IPS DF 6.9 (cell line): ENCODE measurements around the gene NCAPD3.
A peak's percentile ranks its signal among the peaks of the same experiment; 100 is the strongest.
"Not testable (repeated sequence)": the region's sequence is repeated elsewhere in the genome, so short reads cannot be mapped to it uniquely, and the experiment has no call there.

ENCODE experiments used
- DNase-seq: peaks from one replicate; pipeline ENCODE4 v3.0.0-alpha.2; 2013; ENCODE audit warnings: low read depth, low spot score
- H3K27ac ChIP-seq: one replicate; pipeline ENCODE4 v1.5.1; 2013; ENCODE audit warnings: low read length, control low read depth
- H3K27me3 ChIP-seq: 2 replicates; pipeline ENCODE4 v1.6.1; 2013; ENCODE audit warnings: mild to moderate bottlenecking, low read length; ENCODE audit not compliant: control insufficient read depth, insufficient read depth
- H3K36me3 ChIP-seq: 2 replicates; pipeline ENCODE4 v1.6.1; 2013; ENCODE audit warnings: low read length; ENCODE audit not compliant: control insufficient read depth, insufficient read depth
- H3K4me1 ChIP-seq: 2 replicates; pipeline ENCODE4 v1.6.1; 2013; ENCODE audit warnings: low read length; ENCODE audit not compliant: control insufficient read depth, insufficient read depth
- H3K4me3 ChIP-seq: 2 replicates; pipeline ENCODE4 v1.5.1; 2013; ENCODE audit warnings: mild to moderate bottlenecking, low read length
- H3K9me3 ChIP-seq: 2 replicates; pipeline ENCODE4 v1.6.1; 2013; ENCODE audit warnings: low read length, inconsistent platforms; ENCODE audit not compliant: control insufficient read depth, insufficient read depth
- WGBS: extraction: QIAGEN DNeasy Blood & Tissue Kit; methylation state at CpG from one replicate; pipeline ENCODE4 v1.1.7; 2013; ENCODE audit warnings: mixed read lengths, missing lambda C conversion rate; ENCODE audit not compliant: insufficient read length, insufficient coverage; 5-methylcytosine and 5-hydroxymethylcytosine counted together

NCAPD3 gene

GRCh38 chr11:134264966-134265764 lies 41.4 kb upstream of the NCAPD3 start:
- Histone ChIP-seq H3K27ac (no peak overlapping the region), H3K27me3 (no peaks in the 10 kb centered on the region)
- WGBS = no CpG with 5 or more reads among the region's 7 CpGs

GRCh38 chr11:134261626-134262488 lies 38.1 kb upstream of the NCAPD3 start:
- Histone ChIP-seq H3K36me3 (peaks cover 34% of the 10 kb centered on the region), H3K9me3 (no peaks in the 10 kb centered on the region), H3K4me3 (no peak overlapping the region), H3K4me1 (peaks cover 2% of the 10 kb centered on the region), H3K27me3 (no peaks in the 10 kb centered on the region), H3K27ac (no peak overlapping the region)
- no peak for DNase-seq
- WGBS = no CpG with 5 or more reads among the region's 14 CpGs

More at GRCh38 chr11:134264966-134265764, 41.4 kb upstream of the NCAPD3 start:
- Histone ChIP-seq H3K36me3 (peaks cover 20% of the 10 kb centered on the region), H3K4me3 (no peak overlapping the region), H3K9me3 (no peaks in the 10 kb centered on the region), H3K4me1 (peaks cover 3% of the 10 kb centered on the region)
- no peak for DNase-seq

- Histone ChIP-seq H3K27ac (no peak overlapping the region), H3K27me3 (no peaks in the 10 kb centered on the region), H3K9me3 (no peaks in the 10 kb centered on the region), H3K4me1 (no peaks in the 10 kb centered on the region; the same call in 1 of the 2 replicates), H3K36me3 (peaks cover 34% of the 10 kb centered on the region), H3K4me3 (no peak overlapping the region)
- WGBS = no CpG with 5 or more reads among the region's 16 CpGs
- no peak for DNase-seq
Observed at GRCh38 chr11:134260983-134261382, 37.2 kb upstream of the NCAPD3 start.

GRCh38 chr11:134260503-134260902 lies 36.7 kb upstream of the NCAPD3 start:
- Histone ChIP-seq H3K4me1 (no peaks in the 10 kb centered on the region; the same call in 1 of the 2 replicates), H3K27ac (no peak overlapping the region), H3K9me3 (no peaks in the 10 kb centered on the region), H3K4me3 (no peak overlapping the region), H3K27me3 (no peaks in the 10 kb centered on the region), H3K36me3 (peaks cover 34% of the 10 kb centered on the region)
- no peak for DNase-seq

GRCh38 chr11:134258577-134258976 lies 34.8 kb upstream of the NCAPD3 start:
- Histone ChIP-seq H3K36me3 (peaks cover 34% of the 10 kb centered on the region), H3K27me3 (no peaks in the 10 kb centered on the region), H3K4me3 (no peak overlapping the region), H3K9me3 (no peaks in the 10 kb centered on the region), H3K27ac (no peak overlapping the region), H3K4me1 (no peaks in the 10 kb centered on the region; the same call in 1 of the 2 replicates)
- no peak for DNase-seq
- no CpG with 5 or more reads among the region's 4 CpGs for WGBS

GRCh38 chr11:134257101-134257500 lies 33.3 kb upstream of the NCAPD3 start:
- no peak overlapping the region for H3K27ac ChIP-seq
- no peak for DNase-seq
- H3K27me3 ChIP-seq = no peaks in the 10 kb centered on the region
- H3K9me3 ChIP-seq = no peaks in the 10 kb centered on the region
- WGBS = no CpG with 5 or more reads among the region's 11 CpGs
- no peaks in the 10 kb centered on the region; the same call in 1 of the 2 replicates for H3K4me1 ChIP-seq
- peaks cover 28% of the 10 kb centered on the region for H3K36me3 ChIP-seq
- H3K4me3 ChIP-seq = no peak overlapping the region

- H3K27me3 ChIP-seq, H3K9me3 ChIP-seq, H3K4me3 ChIP-seq, DNase-seq, H3K4me1 ChIP-seq, H3K27ac ChIP-seq: not testable (repeated sequence)
- no CpG with 5 or more reads among the region's 5 CpGs for WGBS
- peaks cover 15% of the 10 kb centered on the region for H3K36me3 ChIP-seq
Observed at GRCh38 chr11:134255184-134255561, 31.4 kb upstream of the NCAPD3 start.

GRCh38 chr11:134254433-134255183 lies 30.8 kb upstream of the NCAPD3 start:
- WGBS = no CpG with 5 or more reads among the region's 3 CpGs

GRCh38 chr11:134253188-134253993 lies 29.6 kb upstream of the NCAPD3 start, which contains the start of the genes ACAD8 and THYN1:
Gene ACAD8, plus strand, starts transcription at chr11:134253568. Its CDS starts 33 bp downstream, at chr11:134253601.
Gene THYN1, minus strand, starts transcription at chr11:134253352. Its CDS starts 470 bp downstream, at chr11:134252882.
- no peaks in the 10 kb centered on the region for H3K27me3 ChIP-seq
- DNase-seq = peak; percentile 97
- H3K27ac ChIP-seq = no peak within 1 kb of the TSS
- peaks cover under 1% of the 10 kb centered on the region; the same call in 1 of the 2 replicates for H3K36me3 ChIP-seq
- H3K4me1 ChIP-seq = no peaks in the 10 kb centered on the region; the same call in 1 of the 2 replicates
- H3K9me3 ChIP-seq = no peaks in the 10 kb centered on the region
- H3K4me3 ChIP-seq = peak within 1 kb of the TSS; percentile 84; the same call in 1 of the 2 replicates
- no CpG with 5 or more reads among the region's 70 CpGs for WGBS

More at GRCh38 chr11:134254433-134255183, 30.8 kb upstream of the NCAPD3 start:
- Histone ChIP-seq H3K9me3 (no peaks in the 10 kb centered on the region), H3K36me3 (peaks cover 11% of the 10 kb centered on the region), H3K4me1 (no peaks in the 10 kb centered on the region; the same call in 1 of the 2 replicates), H3K4me3 (no peak overlapping the region; the same call in 1 of the 2 replicates), H3K27ac (no peak overlapping the region), H3K27me3 (no peaks in the 10 kb centered on the region)
- DNase-seq = no peak
